H9 (cell line): ENCODE measurements around the gene UMAD1. TPM values are rescaled to one million over a fixed set of nuclear protein-coding genes. Genes with fewer than 3 reads are reported as not detected.

ENCODE experiments used
- DNase-seq: peaks from one replicate; pipeline ENCODE4 v3.0.0-alpha.2; 2017
- H2AFZ ChIP-seq: one replicate; pipeline ENCODE4 v1.6.1; 2013; ENCODE audit warnings: mild to moderate bottlenecking, low read length, control low read depth, moderate library complexity
- H2AK5ac ChIP-seq: 2 replicates; pipeline ENCODE4 v1.6.1; 2013; ENCODE audit warnings: low read length, control low read depth, mixed read lengths; ENCODE audit not compliant: insufficient read length
- H2BK120ac ChIP-seq: one replicate; pipeline ENCODE4 v1.6.1; 2013; ENCODE audit warnings: low read depth, mild to moderate bottlenecking, low read length, control low read depth, inconsistent platforms; ENCODE audit not compliant: poor library complexity, severe bottlenecking
- H2BK12ac ChIP-seq: 2 replicates; pipeline ENCODE4 v1.6.1; 2013; ENCODE audit warnings: low read length, control low read depth, mixed read lengths, low read depth; ENCODE audit not compliant: insufficient read length
- H2BK15ac ChIP-seq: 2 replicates; pipeline ENCODE4 v1.6.1; 2013; ENCODE audit warnings: low read depth, low read length, control low read depth
- H2BK20ac ChIP-seq: one replicate; pipeline ENCODE4 v1.6.1; 2013; ENCODE audit warnings: low read depth, mild to moderate bottlenecking, low read length, control low read depth, inconsistent platforms; ENCODE audit not compliant: poor library complexity, severe bottlenecking
- H2BK5ac ChIP-seq: 2 replicates; pipeline ENCODE4 v1.6.1; 2013; ENCODE audit warnings: low read length, control low read depth, mixed read lengths; ENCODE audit not compliant: insufficient read length
- H3K14ac ChIP-seq: 2 replicates; pipeline ENCODE4 v1.6.1; 2013; ENCODE audit warnings: low read length, control low read depth; ENCODE audit not compliant: insufficient read depth
- H3K18ac ChIP-seq: 2 replicates; pipeline ENCODE4 v1.6.1; 2013; ENCODE audit warnings: low read depth, mild to moderate bottlenecking, mixed read lengths, low read length, control low read depth; ENCODE audit not compliant: insufficient read length
- H3K23ac ChIP-seq: 2 replicates; pipeline ENCODE4 v1.6.1; 2013; ENCODE audit warnings: low read length, control low read depth, mixed read lengths, low read depth; ENCODE audit not compliant: insufficient read length
- H3K23me2 ChIP-seq: 2 replicates; pipeline ENCODE4 v1.6.1; 2013; ENCODE audit warnings: low read depth, mild to moderate bottlenecking, mixed read lengths, low read length, control low read depth; ENCODE audit not compliant: insufficient read length, poor library complexity, severe bottlenecking
- H3K27ac ChIP-seq: 2 replicates; pipeline ENCODE4 v1.5.1; 2013; ENCODE audit warnings: low read length, control low read depth, mixed read lengths, low read depth; ENCODE audit not compliant: insufficient read length
- H3K27me3 ChIP-seq: 2 replicates; pipeline ENCODE4 v1.6.1; 2013; ENCODE audit warnings: low read length, control low read depth, inconsistent platforms; ENCODE audit not compliant: insufficient read depth
- H3K4ac ChIP-seq: 2 replicates; pipeline ENCODE4 v1.6.1; 2013; ENCODE audit warnings: low read depth, mild to moderate bottlenecking, control low read depth, inconsistent platforms, low read length, moderate library complexity
- H3K4me1 ChIP-seq: 2 replicates; pipeline ENCODE4 v1.6.1; 2013; ENCODE audit warnings: low read length, control low read depth, inconsistent platforms; ENCODE audit not compliant: insufficient read depth
- H3K4me2 ChIP-seq: 2 replicates; pipeline ENCODE4 v1.6.1; 2013; ENCODE audit warnings: low read length, control low read depth, mixed read lengths; ENCODE audit not compliant: insufficient read length, insufficient read depth
- H3K56ac ChIP-seq: 2 replicates; pipeline ENCODE4 v1.6.1; 2013; ENCODE audit warnings: low read depth, mild to moderate bottlenecking, mixed read lengths, low read length, control low read depth; ENCODE audit not compliant: insufficient read length
- H3K79me1 ChIP-seq: 2 replicates; pipeline ENCODE4 v1.6.1; 2013; ENCODE audit warnings: low read depth, mild to moderate bottlenecking, moderate library complexity, low read length, control low read depth, inconsistent platforms; ENCODE audit not compliant: insufficient read depth, poor library complexity, severe bottlenecking
- H3K79me2 ChIP-seq: 2 replicates; pipeline ENCODE4 v1.6.1; 2013; ENCODE audit warnings: low read length, control low read depth, inconsistent platforms; ENCODE audit not compliant: insufficient read depth
- H3K9ac ChIP-seq: 2 replicates; pipeline ENCODE4 v1.6.1; 2013; ENCODE audit warnings: low read length, control low read depth, mixed read lengths; ENCODE audit not compliant: insufficient read length; ENCODE audit errors: extremely low read depth
- H3K9me3 ChIP-seq: one replicate; pipeline ENCODE4 v1.6.1; 2013; ENCODE audit warnings: low read depth, low read length, inconsistent platforms; ENCODE audit not compliant: control insufficient read depth
- H3T11ph ChIP-seq: one replicate; pipeline ENCODE4 v1.6.1; 2013; ENCODE audit warnings: mild to moderate bottlenecking, low read length, control low read depth, inconsistent platforms
- H4K20me1 ChIP-seq: one replicate; pipeline ENCODE4 v1.6.1; 2013; ENCODE audit not compliant: control insufficient read depth, insufficient read length, insufficient read depth
- H4K5ac ChIP-seq: 2 replicates; pipeline ENCODE4 v1.6.1; 2013; ENCODE audit warnings: low read depth, mild to moderate bottlenecking, mixed read lengths, low read length, control low read depth; ENCODE audit not compliant: insufficient read length
- H4K8ac ChIP-seq: replicated peaks from 2 replicates; pipeline ENCODE4 v1.6.1; 2013; ENCODE audit warnings: low read length, control low read depth, mixed read lengths, low read depth; ENCODE audit not compliant: insufficient read length
- H4K91ac ChIP-seq: 2 replicates; pipeline ENCODE4 v1.6.1; 2013; ENCODE audit warnings: low read depth, mild to moderate bottlenecking, moderate library complexity, mixed read lengths, low read length, control low read depth; ENCODE audit not compliant: insufficient read length
- H3K27ac Mint-ChIP-seq, 3 experiments: 2 replicates in 2 of 3; 3 replicates in 1 of 3; pipeline ENCODE4 v1.8.0; 2020 to 2021; ENCODE audit warnings: mixed read lengths in 3 of 3, mild to moderate bottlenecking in 1 of 3, moderate library complexity in 1 of 3
- H3K27me3 Mint-ChIP-seq: 2 replicates; pipeline ENCODE4 v1.8.0; 2021; ENCODE audit warnings: low read depth, mild to moderate bottlenecking, moderate library complexity, mixed read lengths
- H3K36me3 Mint-ChIP-seq, 3 experiments: 2 replicates in 2 of 3; 3 replicates in 1 of 3; pipeline ENCODE4 v1.8.0; 2020 to 2021; ENCODE audit warnings: low read depth in 3 of 3, mixed read lengths in 3 of 3; ENCODE audit not compliant: insufficient read depth in 1 of 3
- H3K4me1 Mint-ChIP-seq, 2 experiments: 2 replicates each; pipeline ENCODE4 v1.8.0; 2020; ENCODE audit warnings: mixed read lengths in 2 of 2
- H3K4me3 Mint-ChIP-seq, 2 experiments: 2 replicates in 1 of 2; 3 replicates in 1 of 2; pipeline ENCODE4 v1.8.0; 2020 to 2021; ENCODE audit warnings: mild to moderate bottlenecking in 2 of 2, mixed read lengths in 2 of 2, moderate library complexity in 1 of 2
- H3K9me3 Mint-ChIP-seq, 2 experiments: 2 replicates in 1 of 2; 3 replicates in 1 of 2; pipeline ENCODE4 v1.8.0; 2020; ENCODE audit warnings: mild to moderate bottlenecking in 2 of 2, mixed read lengths in 2 of 2, moderate library complexity in 1 of 2
- CTCF ChIP-seq: fragments of 200-600 bp; sonication (generic); conservative IDR thresholded peaks from 3 replicates; pipeline ENCODE4 v1.8.0; 2021; ENCODE audit warnings: antibody characterized with exemption, mild to moderate bottlenecking
- WGBS: extraction: QIAGEN DNeasy Blood & Tissue Kit; methylation state at CpG from one replicate; pipeline ENCODE4 v1.1.7; 2013; ENCODE audit warnings: missing lambda C conversion rate, low lambda C conversion rate, mixed read lengths; ENCODE audit not compliant: insufficient read length; ENCODE audit errors: extremely low coverage; 5-methylcytosine and 5-hydroxymethylcytosine counted together
- total RNA-seq: library from RNA; stranded (reverse); gene quantifications from 2 replicates; pipeline ENCODE4 v1.2.1, GENCODE V29; 2021

The UMAD1 gene
- total RNA-seq, 1 experiment from 2014 or later, result 8.9 TPM

- peaks cover 48 to 54% of the 10 kb centered on the region in 2 experiments for H3K4me1 Mint-ChIP-seq
- no peak overlapping the region for H3K4ac ChIP-seq
- no peak for DNase-seq
- H3K79me1 ChIP-seq, result no peaks in the 10 kb centered on the region
- no peak overlapping the region for H2BK120ac ChIP-seq
- WGBS, result no CpG with 5 or more reads among the region's 1 CpG
- H3K27me3 ChIP-seq, result no peaks in the 10 kb centered on the region
- H2BK15ac ChIP-seq, result no peak overlapping the region
- H2BK5ac ChIP-seq, result no peak overlapping the region
- H3K56ac ChIP-seq, result no peak overlapping the region
- H3K27me3 Mint-ChIP-seq, result no peaks in the 10 kb centered on the region
- no peak overlapping the region for H3K14ac ChIP-seq
- TF ChIP-seq CTCF, result no peak
- no peak overlapping the region for H3K27ac ChIP-seq
- no peak overlapping the region for H4K91ac ChIP-seq
- no peak overlapping the region for H3K4me3 Mint-ChIP-seq
- no peak overlapping the region for H3K9ac ChIP-seq
- no peak overlapping the region for H4K8ac ChIP-seq
- H3K79me2 ChIP-seq, result no peaks in the 10 kb centered on the region
- H3K18ac ChIP-seq, result no peak overlapping the region
- H3K9me3 ChIP-seq, result no peaks in the 10 kb centered on the region
- no peak overlapping the region for H2BK12ac ChIP-seq
- H3K23me2 ChIP-seq, result no peaks in the 10 kb centered on the region
- no peak overlapping the region for H2AFZ ChIP-seq
- peak overlapping the region in 1 of 3 experiments; percentile 16; a peak in 1 of 7 replicates for H3K27ac Mint-ChIP-seq
- no peak overlapping the region for H4K5ac ChIP-seq
- H3K36me3 Mint-ChIP-seq, result no peaks in the 10 kb centered on the region
- no peak overlapping the region for H3K4me2 ChIP-seq
- peaks cover 7% of the 10 kb centered on the region for H3K4me1 ChIP-seq
- no peaks in the 10 kb centered on the region for H4K20me1 ChIP-seq
- no peak overlapping the region for H3K23ac ChIP-seq
- no peak overlapping the region for H2AK5ac ChIP-seq
- H2BK20ac ChIP-seq, result no peak overlapping the region
- H3T11ph ChIP-seq, result no peak overlapping the region
- no peaks in the 10 kb centered on the region for H3K9me3 Mint-ChIP-seq
Measured at GRCh38 chr7:7923818-7924217, 283.3 kb downstream of the UMAD1 start.
